Ovary (tissue), 3 donors: ENCODE results near the gene RNF217.

Experiments
- POLR2A ChIP-seq: fragments of 450-650 bp; IDR thresholded peaks from one replicate; pipeline ENCODE4 v1.6.1; 2017; ENCODE audit warnings: antibody characterized with exemption, mild to moderate bottlenecking, moderate library complexity
- TF ChIP-seq, protein P1 (sequence below), 3 donors: fragments of 450-650 bp in 2 of 3; fragments of 200-600 bp in 1 of 3; IDR thresholded peaks; one replicate each; pipeline versions ENCODE4 v1.5.1 to v1.8.0; 2016 to 2022; ENCODE audit warnings: antibody characterized with exemption in 3 of 3, mild to moderate bottlenecking in 1 of 3
- donor health status: DM: no; HTN: no; CAD: no.

DNA sequence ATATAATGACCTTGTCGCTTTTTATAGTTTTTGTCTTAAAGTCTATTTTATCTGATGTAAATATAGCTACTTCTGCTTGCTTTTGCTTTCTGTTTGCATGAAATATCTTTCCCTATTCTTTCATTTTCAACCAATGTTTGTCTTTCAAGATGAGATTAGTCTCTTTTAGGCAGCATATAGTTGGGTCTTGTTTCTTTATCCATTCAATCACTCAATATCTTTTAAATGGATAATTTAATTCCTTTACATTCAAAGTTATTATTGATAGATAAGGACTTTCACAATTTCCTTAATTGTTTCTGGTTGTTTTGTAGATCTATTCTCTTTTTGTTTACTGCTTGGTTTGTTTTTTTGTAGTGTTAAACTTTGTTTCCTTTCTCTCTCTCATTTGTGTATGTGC, 147.8 kb downstream of the RNF217 start:
- TF ChIP-seq, protein P1, sequence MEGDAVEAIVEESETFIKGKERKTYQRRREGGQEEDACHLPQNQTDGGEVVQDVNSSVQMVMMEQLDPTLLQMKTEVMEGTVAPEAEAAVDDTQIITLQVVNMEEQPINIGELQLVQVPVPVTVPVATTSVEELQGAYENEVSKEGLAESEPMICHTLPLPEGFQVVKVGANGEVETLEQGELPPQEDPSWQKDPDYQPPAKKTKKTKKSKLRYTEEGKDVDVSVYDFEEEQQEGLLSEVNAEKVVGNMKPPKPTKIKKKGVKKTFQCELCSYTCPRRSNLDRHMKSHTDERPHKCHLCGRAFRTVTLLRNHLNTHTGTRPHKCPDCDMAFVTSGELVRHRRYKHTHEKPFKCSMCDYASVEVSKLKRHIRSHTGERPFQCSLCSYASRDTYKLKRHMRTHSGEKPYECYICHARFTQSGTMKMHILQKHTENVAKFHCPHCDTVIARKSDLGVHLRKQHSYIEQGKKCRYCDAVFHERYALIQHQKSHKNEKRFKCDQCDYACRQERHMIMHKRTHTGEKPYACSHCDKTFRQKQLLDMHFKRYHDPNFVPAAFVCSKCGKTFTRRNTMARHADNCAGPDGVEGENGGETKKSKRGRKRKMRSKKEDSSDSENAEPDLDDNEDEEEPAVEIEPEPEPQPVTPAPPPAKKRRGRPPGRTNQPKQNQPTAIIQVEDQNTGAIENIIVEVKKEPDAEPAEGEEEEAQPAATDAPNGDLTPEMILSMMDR (IDR thresholded peaks at IDR 0.05), result no peak
- TF ChIP-seq POLR2A, result no peak
